Esophagus squamous epithelium (tissue), 5 donors: ENCODE data around the gene PLCB3. TPM values are rescaled to one million over a fixed set of nuclear protein-coding genes. Genes with fewer than 3 reads are reported as not detected.

Experiments
- DNase-seq: peaks from one replicate; lab custom pipeline; 2025; lab: John Stamatoyannopoulos, UW
- H3K27ac ChIP-seq, 4 donors: fragments of 200-600 bp; sonication (generic); one replicate each; pipeline ENCODE4 v1.5.1; 2016 to 2019; ENCODE audit warnings: mild to moderate bottlenecking in 1 of 4
- H3K27me3 ChIP-seq, 4 donors: fragments of 200-600 bp; sonication (generic); 1 replicate in 3 of 4; 2 replicates in 1 of 4; pipeline versions ENCODE4 v1.5.1 to v1.6.0; 2017 to 2021; ENCODE audit warnings: antibody characterized with exemption in 1 of 4
- H3K36me3 ChIP-seq, 3 donors: fragments of 200-600 bp; sonication (generic); one replicate each; pipeline ENCODE4 v1.5.1; 2016 to 2019
- H3K4me1 ChIP-seq, 3 donors: fragments of 200-600 bp; sonication (generic); one replicate each; pipeline ENCODE4 v1.5.1; 2017 to 2019
- H3K4me3 ChIP-seq, 4 donors: fragments of 200-600 bp; sonication (generic); 1 replicate in 3 of 4; 2 replicates in 1 of 4; pipeline ENCODE4 v1.5.1; 2016 to 2019; ENCODE audit warnings: mild to moderate bottlenecking in 2 of 4, moderate library complexity in 1 of 4
- H3K9me3 ChIP-seq, 3 donors: fragments of 200-600 bp; sonication (generic); one replicate each; pipeline ENCODE4 v1.5.1; 2016 to 2019
- CTCF ChIP-seq, 6 experiments: fragments of 450-650 bp in 4 of 6; fragments of 200-600 bp in 2 of 6; sonication (generic) in 2 of 6; IDR thresholded peaks; one replicate each; pipeline ENCODE4 v1.5.1; 2016 to 2019; ENCODE audit warnings: antibody characterized with exemption in 6 of 6, mild to moderate bottlenecking in 4 of 6, moderate library complexity in 4 of 6
- POLR2A ChIP-seq, 4 donors: fragments of 450-650 bp; IDR thresholded peaks; one replicate each; pipeline ENCODE4 v1.6.1; 2017; ENCODE audit warnings: antibody characterized with exemption in 4 of 4, mild to moderate bottlenecking in 4 of 4, moderate library complexity in 3 of 4
- WGBS, 2 donors: methylation state at CpG; one replicate each; pipeline ENCODE4 v1.1.5; 2018; 5-methylcytosine and 5-hydroxymethylcytosine counted together
- intact Hi-C: fragments of 100-400 bp; cut with DNase I; formaldehyde crosslinking; loops from one replicate; pipeline ENCODE4 v1.15.0; 2022
- total RNA-seq, 4 donors: library from RNA; depleted of rRNA; stranded (reverse); fragments of >200 nt; gene quantifications; one replicate each; pipeline ENCODE4 v1.1.0, GENCODE V29; 2016
- donor health status: DM: yes; HTN: yes; CAD: no.

PLCB3 gene
- total RNA-seq, 4 donors from 2014 or later: 29.8 to 54.5 (median 42.4) TPM

DNA sequence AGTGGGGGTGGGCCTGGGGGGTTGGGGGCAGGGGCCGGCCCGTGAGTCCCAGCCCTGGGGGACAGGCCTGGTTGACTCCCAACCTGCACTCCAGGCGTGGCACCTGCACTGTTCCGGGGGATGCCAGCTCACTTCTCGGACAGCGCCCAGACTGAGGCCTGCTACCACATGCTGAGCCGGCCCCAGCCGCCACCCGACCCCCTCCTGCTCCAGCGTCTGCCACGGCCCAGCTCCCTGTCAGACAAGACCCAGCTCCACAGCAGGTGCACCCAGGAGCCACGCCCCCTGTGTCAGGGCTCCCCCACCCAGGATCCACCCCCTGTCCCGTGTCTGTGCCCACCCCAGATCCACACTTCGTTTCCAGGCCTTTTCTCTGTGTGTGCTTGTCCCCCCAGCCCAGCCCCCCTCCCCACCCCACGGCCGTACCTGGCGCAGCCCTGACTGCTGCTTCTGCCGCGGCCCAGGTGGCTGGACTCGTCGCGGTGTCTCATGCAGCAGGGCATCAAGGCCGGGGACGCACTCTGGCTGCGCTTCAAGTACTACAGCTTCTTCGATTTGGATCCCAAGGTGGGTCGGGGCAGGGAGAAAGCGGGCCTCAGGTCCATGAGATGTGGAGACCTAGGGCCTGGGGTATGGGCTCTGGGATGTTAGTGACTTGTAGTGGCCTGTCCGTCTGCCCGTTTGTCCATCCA is 40.0 kb upstream of the PLCB3 start:
- Histone ChIP-seq H3K36me3 (peaks cover 0 to 31% (median 0%) of the 10 kb centered on the region in 3 donors), H3K27ac (no peak overlapping the region), H3K4me1 (peaks cover 0 to 26% (median 0%) of the 10 kb centered on the region in 3 donors), H3K9me3 (no peaks in the 10 kb centered on the region), H3K27me3 (no peaks in the 10 kb centered on the region), H3K4me3 (no peak overlapping the region)
- intact Hi-C loops: no loop called here
- 57 to 74% methylated on average over 8 to 14 of the region's 30 CpGs for whole genome bisulfite sequencing, 2 donors
- DNase-seq: no peak
- TF ChIP-seq CTCF (IDR thresholded peaks at IDR 0.05) (no peak), POLR2A (IDR thresholded peaks at IDR 0.05) (no peak)

GRCh38 chr11:64216879-64217278 is 34.5 kb upstream of the PLCB3 start:
- H3K4me1 ChIP-seq: no peaks in the 10 kb centered on the region
- no peaks in the 10 kb centered on the region for H3K9me3 ChIP-seq
- TF ChIP-seq CTCF (IDR thresholded peaks at IDR 0.05) (no peak), POLR2A (IDR thresholded peaks at IDR 0.05) (no peak)
- no peak overlapping the region for H3K27ac ChIP-seq
- no peak overlapping the region for H3K4me3 ChIP-seq
- no peak for DNase-seq
- WGBS, 2 donors: 77 to 79% methylated on average over 3 to 4 of the region's 6 CpGs
- intact Hi-C loops: no loop called here
- peaks cover 0 to 29% (median 6%) of the 10 kb centered on the region in 3 donors for H3K36me3 ChIP-seq
- H3K27me3 ChIP-seq: no peaks in the 10 kb centered on the region

DNA sequence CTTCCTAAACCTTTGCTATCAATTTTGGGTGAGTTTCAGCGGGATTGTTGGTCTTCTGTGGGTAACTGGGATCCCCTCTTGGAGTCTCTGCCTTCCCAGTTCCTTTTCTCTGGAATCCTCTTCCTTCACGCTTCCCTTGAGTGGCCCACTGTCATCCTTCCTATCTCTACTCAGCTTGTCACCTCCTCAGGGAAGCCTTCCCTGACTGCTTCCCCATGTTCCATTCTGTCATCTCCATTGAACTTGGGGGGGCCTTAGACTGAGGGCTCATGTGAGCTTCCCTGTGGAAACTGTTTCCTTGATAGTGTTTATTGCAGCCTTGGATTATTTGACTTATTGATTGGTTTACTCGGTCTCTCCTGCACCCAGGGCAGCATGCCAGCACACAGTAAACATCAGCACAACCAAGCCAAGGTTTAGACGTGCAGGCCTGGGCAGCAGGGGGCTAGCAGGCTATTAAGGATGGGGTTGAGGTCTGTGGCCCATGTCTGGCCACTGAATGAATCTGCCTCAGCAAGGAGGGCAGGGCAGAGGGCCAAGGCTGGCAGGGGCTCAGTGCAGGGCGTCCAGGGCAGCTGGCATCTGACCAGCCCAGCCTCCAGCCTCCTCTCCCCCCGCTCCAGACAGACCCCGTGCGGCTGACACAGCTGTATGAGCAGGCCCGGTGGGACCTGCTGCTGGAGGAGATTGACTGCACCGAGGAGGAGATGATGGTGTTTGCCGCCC is 32.5 kb upstream of the PLCB3 start:
- Histone ChIP-seq H3K9me3 (no peaks in the 10 kb centered on the region), H3K4me3 (no peak overlapping the region), H3K36me3 (peaks cover 0 to 39% (median 6%) of the 10 kb centered on the region in 3 donors), H3K27ac (no peak overlapping the region), H3K27me3 (no peaks in the 10 kb centered on the region), H3K4me1 (peaks cover 0 to 16% (median 0%) of the 10 kb centered on the region in 3 donors)
- TF ChIP-seq POLR2A (IDR thresholded peaks at IDR 0.05) (no peak), CTCF (IDR thresholded peaks at IDR 0.05) (no peak)
- intact Hi-C loops: no loop called here
- DNase-seq: no peak
- 80% methylated on average over 3 to 4 of the region's 11 CpGs for WGBS, 2 donors

DNA sequence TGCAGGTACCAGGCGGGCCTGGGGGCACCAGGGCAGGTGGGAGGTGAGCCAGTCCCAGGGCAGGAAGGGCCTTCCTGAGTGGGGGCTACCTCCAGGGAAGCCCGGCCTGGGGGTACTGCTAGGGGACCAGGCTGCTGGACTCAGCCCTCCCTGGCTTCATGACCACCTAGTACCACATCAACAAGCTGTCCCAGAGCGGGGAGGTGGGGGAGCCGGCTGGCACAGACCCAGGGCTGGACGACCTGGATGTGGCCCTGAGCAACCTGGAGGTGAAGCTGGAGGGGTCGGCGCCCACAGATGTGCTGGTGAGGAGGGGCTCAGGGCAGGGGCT is 32.0 kb upstream of the PLCB3 start:
- H3K36me3 ChIP-seq: peaks cover 0 to 39% (median 6%) of the 10 kb centered on the region in 3 donors
- no peaks in the 10 kb centered on the region for H3K9me3 ChIP-seq
- no peak overlapping the region for H3K27ac ChIP-seq
- H3K4me1 ChIP-seq: peaks cover 0 to 21% (median 0%) of the 10 kb centered on the region in 3 donors
- no peak for DNase-seq
- H3K4me3 ChIP-seq: no peak overlapping the region
- 80% methylated on average over 2 of the region's 7 CpGs; no CpG with 5 or more reads in 1 of the 2 donors for WGBS, 2 donors
- intact Hi-C loops: no loop called here
- H3K27me3 ChIP-seq: no peaks in the 10 kb centered on the region
- no peak for TF ChIP-seq POLR2A (IDR thresholded peaks at IDR 0.05)
- TF ChIP-seq CTCF (IDR thresholded peaks at IDR 0.05): no peak

DNA sequence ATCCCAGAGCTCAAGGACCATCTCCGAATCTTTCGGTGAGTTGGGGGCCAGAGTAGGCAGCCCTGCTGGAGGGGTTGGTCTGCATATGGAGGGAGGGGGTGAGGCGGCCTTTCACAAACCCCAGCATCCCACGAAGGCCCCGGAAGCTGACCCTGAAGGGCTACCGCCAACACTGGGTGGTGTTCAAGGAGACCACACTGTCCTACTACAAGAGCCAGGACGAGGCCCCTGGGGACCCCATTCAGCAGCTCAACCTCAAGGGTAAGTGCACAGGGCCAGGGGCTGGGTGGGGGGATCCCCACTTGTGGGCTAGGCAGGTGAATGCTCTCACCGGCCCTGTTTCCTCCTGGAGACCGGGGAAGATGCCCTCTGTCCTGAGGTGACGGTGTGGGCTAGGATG is 31.6 kb upstream of the PLCB3 start:
- TF ChIP-seq POLR2A (IDR thresholded peaks at IDR 0.05) (no peak), CTCF (IDR thresholded peaks at IDR 0.05) (no peak)
- Histone ChIP-seq H3K27me3 (no peaks in the 10 kb centered on the region), H3K4me1 (peaks cover 0 to 25% (median under 1%) of the 10 kb centered on the region in 3 donors), H3K9me3 (no peaks in the 10 kb centered on the region), H3K4me3 (no peak overlapping the region), H3K27ac (no peak overlapping the region), H3K36me3 (peaks cover 0 to 39% (median 6%) of the 10 kb centered on the region in 3 donors)
- DNase-seq: no peak
- intact Hi-C loops: no loop called here
- 94% methylated on average over 3 of the region's 10 CpGs for WGBS, 2 donors
